A673 (cell line): ENCODE measurements around the gene CARD11.

Experiments used
- EZH2 ChIP-seq: fragments of 200-600 bp; sonication (generic); IDR thresholded peaks from 2 replicates; pipeline ENCODE4 v1.6.1; 2017; ENCODE audit warnings: borderline replicate concordance, low read depth, mild to moderate bottlenecking, mixed read lengths, antibody characterized with exemption, low read length; ENCODE audit not compliant: poor library complexity, severe bottlenecking
- TF ChIP-seq, protein P1 (sequence below): fragments of 300-800, 200-600 bp; sonication (generic); conservative IDR thresholded peaks from 2 replicates; pipeline ENCODE4 v1.5.1; 2017; ENCODE audit warnings: low read depth, mild to moderate bottlenecking, antibody characterized with exemption, low read length, moderate library complexity, mixed read lengths

DNA sequence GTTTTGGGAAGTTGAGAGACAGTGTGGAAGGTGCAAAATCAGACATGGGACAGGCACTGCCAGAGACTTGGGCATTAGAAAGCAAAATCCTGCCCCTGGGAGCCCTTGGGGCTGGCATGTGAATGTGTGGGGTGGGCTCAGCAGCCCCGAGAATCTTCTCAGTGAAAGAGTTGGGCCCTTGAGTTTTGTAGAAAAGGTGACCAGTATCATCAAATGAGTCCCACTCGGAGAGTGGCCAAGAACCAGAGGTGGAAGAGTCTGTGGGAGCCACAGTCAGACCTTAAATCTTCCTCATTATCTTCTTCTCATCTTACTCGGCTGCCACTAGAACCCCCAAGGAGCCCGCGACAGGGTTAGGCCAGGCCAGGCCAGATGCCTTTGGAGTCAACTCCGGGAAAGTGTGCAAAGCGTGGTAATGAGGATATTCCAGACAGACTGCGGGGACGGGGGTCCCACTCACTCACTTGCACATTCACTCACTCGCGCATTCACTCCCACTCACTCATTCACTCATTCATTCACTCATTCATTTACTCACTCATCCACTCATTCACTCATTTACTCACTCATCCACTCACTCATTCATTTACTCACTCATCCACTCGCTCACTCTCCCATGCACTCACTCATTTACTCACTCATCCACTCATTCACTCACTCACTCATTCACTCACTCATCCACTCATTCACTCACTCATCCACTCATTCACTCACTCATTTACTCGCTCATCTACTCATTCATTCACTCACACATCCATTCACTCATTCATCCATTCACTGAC lies 74.9 kb downstream of the CARD11 start:
- TF ChIP-seq, protein P1, sequence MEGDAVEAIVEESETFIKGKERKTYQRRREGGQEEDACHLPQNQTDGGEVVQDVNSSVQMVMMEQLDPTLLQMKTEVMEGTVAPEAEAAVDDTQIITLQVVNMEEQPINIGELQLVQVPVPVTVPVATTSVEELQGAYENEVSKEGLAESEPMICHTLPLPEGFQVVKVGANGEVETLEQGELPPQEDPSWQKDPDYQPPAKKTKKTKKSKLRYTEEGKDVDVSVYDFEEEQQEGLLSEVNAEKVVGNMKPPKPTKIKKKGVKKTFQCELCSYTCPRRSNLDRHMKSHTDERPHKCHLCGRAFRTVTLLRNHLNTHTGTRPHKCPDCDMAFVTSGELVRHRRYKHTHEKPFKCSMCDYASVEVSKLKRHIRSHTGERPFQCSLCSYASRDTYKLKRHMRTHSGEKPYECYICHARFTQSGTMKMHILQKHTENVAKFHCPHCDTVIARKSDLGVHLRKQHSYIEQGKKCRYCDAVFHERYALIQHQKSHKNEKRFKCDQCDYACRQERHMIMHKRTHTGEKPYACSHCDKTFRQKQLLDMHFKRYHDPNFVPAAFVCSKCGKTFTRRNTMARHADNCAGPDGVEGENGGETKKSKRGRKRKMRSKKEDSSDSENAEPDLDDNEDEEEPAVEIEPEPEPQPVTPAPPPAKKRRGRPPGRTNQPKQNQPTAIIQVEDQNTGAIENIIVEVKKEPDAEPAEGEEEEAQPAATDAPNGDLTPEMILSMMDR: no peak
- no peak for TF ChIP-seq EZH2
